RKO (cell line): ENCODE results near the gene FLNC.

Experiments
- DNase-seq: peaks from one replicate; pipeline ENCODE4 v3.0.0-alpha.2; 2016; ENCODE audit warnings: low spot score

The FLNC gene

GRCh38 chr7:128843938-128844621 lies 13.9 kb downstream of the FLNC start:
- DNase-seq: no peak

DNA sequence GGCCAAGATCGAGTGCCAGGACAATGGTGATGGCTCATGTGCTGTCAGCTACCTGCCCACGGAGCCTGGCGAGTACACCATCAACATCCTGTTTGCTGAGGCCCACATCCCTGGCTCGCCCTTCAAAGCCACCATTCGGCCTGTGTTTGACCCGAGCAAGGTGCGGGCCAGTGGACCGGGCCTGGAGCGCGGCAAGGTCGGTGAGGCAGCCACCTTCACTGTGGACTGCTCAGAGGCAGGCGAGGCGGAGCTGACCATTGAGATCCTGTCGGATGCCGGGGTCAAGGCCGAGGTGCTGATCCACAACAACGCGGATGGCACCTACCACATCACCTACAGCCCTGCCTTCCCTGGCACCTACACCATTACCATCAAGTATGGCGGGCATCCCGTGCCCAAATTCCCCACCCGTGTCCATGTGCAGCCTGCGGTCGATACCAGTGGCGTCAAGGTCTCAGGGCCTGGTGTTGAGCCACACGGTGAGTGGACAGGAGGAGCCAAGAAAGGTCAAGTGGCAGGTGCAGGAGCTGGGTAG lies 14.6 kb downstream of the FLNC start:
- no peak for DNase-seq

DNA sequence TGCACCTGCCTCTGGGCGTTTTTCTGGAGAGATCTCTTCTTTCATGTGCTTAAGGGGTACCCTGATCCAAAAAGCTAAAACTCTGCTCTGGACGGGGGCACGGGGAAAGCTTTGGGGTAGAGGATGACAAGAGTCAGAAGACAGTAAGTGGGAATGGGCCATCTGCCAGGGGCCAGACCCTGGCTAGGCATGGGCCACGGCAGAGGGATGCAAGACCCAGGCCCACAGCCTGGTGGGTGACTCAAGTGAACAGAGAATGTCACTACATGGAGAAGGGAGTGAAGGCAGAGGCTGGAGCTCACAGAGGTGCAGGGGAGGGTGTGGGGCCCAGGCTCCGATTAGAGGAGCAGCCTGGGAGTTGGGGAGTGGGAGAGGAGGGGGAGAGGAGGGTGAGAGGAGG lies 15.3 kb downstream of the FLNC start:
- DNase-seq: no peak

DNA sequence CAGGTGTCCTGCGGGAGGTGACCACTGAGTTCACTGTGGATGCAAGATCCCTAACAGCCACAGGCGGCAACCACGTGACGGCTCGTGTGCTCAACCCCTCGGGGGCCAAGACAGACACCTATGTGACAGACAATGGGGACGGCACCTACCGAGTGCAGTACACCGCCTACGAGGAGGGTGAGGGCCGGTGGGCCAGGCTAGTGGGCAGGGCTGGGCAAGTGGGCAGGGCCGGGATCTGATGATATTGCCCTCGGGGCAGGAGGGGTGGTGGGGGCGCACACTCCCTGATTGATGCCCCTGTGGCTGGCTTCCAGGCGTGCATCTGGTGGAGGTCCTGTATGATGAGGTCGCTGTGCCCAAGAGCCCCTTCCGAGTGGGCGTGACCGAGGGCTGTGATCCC lies 15.8 kb downstream of the FLNC start:
- no peak for DNase-seq

- no peak for DNase-seq
These were observed 16.7 kb downstream of the FLNC start for GRCh38 chr7:128846781-128847444.

GRCh38 chr7:128847721-128848211 lies 17.6 kb downstream of the FLNC start:
- DNase-seq: no peak

- no peak for DNase-seq
These were observed 18.3 kb downstream of the FLNC start for GRCh38 chr7:128848289-128849155.

DNA sequence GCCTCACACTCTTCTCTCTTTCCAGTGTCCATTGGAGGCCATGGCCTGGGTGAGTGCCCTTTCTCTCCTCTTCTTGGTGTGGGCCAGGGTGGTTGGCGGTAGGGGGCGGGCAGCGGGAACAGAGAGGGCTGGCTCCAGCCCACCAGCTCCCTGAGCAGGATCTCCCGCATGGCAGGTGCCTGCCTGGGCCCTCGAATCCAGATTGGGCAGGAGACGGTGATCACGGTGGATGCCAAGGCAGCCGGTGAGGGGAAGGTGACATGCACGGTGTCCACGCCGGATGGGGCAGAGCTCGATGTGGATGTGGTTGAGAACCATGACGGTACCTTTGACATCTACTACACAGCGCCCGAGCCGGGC lies 18.9 kb downstream of the FLNC start:
- no peak for DNase-seq

- no peak for DNase-seq
These were observed 19.7 kb downstream of the FLNC start for GRCh38 chr7:128849804-128850490.

DNA sequence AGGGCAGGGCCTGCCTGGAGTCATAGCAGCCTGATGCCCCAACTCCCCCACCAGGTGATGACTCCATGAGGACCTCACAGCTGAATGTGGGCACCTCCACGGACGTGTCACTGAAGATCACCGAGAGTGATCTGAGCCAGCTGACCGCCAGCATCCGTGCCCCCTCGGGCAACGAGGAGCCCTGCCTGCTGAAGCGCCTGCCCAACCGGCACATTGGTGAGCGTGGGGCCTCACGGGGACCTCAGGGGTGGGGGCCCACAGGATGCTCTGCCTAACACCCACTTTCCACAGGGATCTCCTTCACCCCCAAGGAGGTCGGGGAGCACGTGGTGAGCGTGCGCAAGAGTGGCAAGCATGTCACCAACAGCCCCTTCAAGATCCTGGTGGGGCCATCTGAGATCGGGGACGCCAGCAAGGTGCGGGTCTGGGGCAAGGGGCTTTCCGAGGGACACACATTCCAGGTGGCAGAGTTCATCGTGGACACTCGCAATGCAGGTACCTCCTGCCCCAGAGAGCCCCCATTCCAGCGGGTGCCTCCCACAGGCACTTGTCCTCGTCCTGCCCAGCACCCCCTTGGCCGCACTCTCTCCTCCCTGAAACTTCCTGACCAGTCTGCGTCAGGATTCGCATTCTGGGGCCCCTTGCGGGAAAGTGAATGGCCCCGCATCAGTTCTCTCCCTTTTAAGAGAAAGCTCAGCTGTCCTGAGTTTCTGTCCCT lies 22.5 kb downstream of the FLNC start:
- no peak for DNase-seq

DNA sequence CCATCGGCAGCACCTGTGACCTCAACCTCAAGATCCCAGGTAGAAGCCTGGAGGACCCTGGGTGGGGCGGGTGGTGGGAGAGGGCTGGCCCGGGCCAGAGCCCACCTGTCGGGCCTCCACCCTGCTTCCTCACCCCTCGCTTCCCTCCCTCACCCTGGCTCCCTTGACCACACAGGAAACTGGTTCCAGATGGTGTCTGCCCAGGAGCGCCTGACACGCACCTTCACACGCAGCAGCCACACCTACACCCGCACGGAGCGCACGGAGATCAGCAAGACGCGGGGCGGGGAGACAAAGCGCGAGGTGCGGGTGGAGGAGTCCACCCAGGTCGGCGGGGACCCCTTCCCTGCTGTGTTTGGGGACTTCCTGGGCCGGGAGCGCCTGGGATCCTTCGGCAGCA lies 23.6 kb downstream of the FLNC start:
- DNase-seq: no peak

DNA sequence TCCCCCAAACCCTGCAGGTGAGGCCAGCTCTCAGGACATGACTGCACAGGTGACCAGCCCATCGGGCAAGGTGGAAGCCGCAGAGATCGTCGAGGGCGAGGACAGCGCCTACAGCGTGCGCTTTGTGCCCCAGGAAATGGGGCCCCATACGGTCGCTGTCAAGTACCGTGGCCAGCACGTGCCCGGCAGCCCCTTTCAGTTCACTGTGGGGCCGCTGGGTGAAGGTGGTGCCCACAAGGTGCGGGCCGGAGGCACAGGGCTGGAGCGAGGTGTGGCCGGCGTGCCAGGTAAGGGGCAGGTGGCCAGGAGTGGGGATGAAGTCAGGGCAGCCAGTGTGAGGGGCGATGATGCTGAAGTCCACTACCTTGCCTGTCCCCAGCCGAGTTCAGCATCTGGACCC lies 24.2 kb downstream of the FLNC start:
- DNase-seq: no peak

DNA sequence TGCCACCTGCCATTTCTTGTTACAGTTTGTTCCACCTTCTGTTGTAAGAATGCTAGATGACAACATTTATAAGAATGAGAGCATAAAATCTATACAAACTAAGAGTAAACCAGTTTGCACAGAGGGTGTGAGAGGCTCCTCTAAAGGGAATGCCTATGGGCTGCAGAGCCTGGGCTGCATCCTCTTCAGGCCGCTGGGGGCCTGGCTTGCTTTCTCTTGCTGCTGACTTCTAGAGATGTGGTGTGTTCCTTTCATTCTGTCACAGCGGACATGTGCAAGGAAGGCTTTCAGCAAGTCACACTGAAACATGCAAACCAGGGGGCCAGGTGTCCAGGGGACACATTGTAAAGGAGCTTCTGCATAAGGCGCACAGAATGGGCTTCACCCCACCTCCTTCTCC lies 25.4 kb downstream of the FLNC start:
- no peak for DNase-seq

DNA sequence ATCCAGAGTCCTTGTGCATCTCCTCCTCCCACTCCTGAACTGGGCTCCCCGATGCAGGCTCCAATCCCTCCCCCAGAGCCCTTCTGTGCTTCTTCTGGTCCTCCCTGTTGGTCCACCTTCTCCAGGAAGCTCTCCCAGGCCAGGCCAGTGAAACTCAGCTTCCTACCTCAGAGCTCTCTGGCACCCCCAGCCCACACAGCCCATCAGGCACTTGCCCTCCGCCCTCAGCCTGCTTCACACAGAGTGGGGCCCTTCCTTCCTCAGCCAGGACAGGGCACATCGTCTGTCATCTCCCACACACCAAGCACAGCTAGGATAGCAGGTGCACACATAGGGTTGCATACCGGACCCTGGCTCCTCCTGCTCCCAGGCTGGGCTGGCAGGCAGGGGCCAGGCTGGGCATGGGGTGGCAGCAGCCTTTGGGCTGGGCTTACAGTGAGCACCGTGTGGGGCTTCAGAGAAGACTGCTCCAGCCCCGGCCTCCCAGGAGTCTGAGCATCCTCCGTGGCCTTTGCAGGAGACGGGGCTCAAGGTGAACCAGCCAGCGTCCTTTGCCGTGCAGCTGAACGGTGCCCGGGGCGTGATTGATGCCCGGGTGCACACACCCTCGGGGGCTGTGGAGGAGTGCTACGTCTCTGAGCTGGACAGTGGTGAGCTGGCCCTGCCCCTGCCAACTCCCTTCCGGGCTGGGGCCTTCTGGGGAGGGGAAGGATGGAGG lies 26.0 kb downstream of the FLNC start:
- DNase-seq: no peak

DNA sequence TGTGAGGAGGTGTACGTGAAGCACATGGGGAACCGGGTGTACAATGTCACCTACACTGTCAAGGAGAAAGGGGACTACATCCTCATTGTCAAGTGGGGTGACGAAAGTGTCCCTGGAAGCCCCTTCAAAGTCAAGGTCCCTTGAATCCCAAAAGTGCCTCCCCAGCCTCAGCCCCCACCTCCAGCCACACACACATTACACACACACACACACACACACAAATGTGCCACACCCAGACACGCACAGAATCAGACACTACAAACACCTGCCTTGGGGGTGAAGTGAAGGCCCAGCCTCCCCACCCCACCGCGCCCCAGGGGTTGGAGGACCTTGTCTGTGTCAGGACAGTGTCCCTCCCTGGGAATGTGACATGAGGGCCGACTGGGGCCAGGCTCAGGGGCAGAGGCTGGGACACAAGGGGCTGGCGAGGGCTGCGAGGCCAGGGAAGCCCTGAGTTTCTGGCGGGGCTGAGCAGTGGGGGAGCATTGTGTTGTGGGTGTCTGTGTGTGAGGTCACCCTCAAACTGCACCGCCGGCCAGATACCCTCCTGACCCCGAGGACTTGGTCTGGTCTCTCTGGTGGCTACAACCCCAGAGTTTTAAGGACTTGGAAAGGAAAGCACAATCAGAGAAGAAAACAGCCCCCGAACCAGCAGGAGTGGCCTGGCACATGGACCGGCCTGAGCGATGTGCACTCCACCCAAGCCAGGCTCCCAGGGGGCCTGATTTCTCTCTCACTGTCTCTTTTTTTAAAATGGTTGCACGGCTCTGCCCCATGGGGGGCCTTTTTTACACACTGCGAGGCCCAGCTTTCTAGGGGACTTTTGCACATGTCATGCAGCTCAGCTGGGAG lies 28.4 kb downstream of the FLNC start:
- DNase-seq: no peak

GRCh38 chr7:128859232-128860157 lies 29.3 kb downstream of the FLNC start:
- no peak for DNase-seq

GRCh38 chr7:128860158-128861073 lies 30.2 kb downstream of the FLNC start:
- DNase-seq: no peak
